KOPT-K1 (cell line): ENCODE results near the gene GCDH.
A peak's percentile ranks its signal among the peaks of the same experiment; 100 is the strongest.
"Not testable (repeated sequence)": the region's sequence is repeated elsewhere in the genome, so short reads cannot be mapped to it uniquely, and the experiment has no call there.

Experiments
- H3K27ac ChIP-seq: fragments of 200-600 bp; sonication (generic); 2 replicates; pipeline ENCODE4 v1.5.1; 2016; ENCODE audit warnings: antibody characterized with exemption, mild to moderate bottlenecking, low read depth, low read length; ENCODE audit not compliant: poor library complexity, severe bottlenecking
- H3K36me3 ChIP-seq: fragments of 200-600 bp; sonication (generic); 2 replicates; pipeline ENCODE4 v1.5.1; 2017; ENCODE audit warnings: antibody characterized with exemption, mild to moderate bottlenecking, low read length, moderate library complexity; ENCODE audit not compliant: insufficient read depth
- H3K9me3 ChIP-seq: fragments of 200-600 bp; sonication (generic); 2 replicates; pipeline ENCODE4 v1.5.1; 2017; ENCODE audit warnings: antibody characterized with exemption, low read length, mild to moderate bottlenecking; ENCODE audit not compliant: insufficient read depth, poor library complexity, severe bottlenecking

Gene GCDH

GRCh38 chr19:12890787-12891552, at the start of gene GCDH:
Gene GCDH (plus strand): TSS chr19:12891160. CDS start chr19:12891305, 145 bp downstream.
- Histone ChIP-seq H3K9me3 (no peaks in the 10 kb centered on the region), H3K27ac (peak within 1 kb of the TSS; percentile 49), H3K36me3 (peaks cover 29% of the 10 kb centered on the region)

DNA sequence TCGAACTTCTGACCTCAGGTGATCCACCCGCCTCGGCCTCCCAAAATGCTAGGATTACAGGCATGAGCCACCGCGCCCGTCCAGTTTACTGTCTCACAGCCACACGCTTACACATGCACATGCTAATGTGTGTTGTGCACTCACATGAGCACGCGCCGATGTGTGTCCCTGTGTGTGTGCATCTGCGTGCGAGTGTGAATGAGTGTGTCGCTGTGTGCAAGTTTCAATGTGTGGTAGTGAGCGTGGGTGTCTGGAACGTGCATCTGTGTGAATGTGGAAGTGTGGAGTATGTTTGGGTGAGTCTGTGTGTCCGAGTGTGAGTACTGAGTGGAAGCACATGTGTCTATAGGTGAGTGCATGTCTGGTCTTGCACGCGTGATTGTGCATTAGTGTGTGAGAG, 48.4 kb upstream of the GCDH start:
- no peak overlapping the region for H3K27ac ChIP-seq
- H3K9me3 ChIP-seq: no peaks in the 10 kb centered on the region
- no peaks in the 10 kb centered on the region for H3K36me3 ChIP-seq

GRCh38 chr19:12843328-12843727, 47.6 kb upstream of the GCDH start:
- Histone ChIP-seq H3K36me3 (no peaks in the 10 kb centered on the region), H3K27ac (no peak overlapping the region), H3K9me3 (no peaks in the 10 kb centered on the region)

DNA sequence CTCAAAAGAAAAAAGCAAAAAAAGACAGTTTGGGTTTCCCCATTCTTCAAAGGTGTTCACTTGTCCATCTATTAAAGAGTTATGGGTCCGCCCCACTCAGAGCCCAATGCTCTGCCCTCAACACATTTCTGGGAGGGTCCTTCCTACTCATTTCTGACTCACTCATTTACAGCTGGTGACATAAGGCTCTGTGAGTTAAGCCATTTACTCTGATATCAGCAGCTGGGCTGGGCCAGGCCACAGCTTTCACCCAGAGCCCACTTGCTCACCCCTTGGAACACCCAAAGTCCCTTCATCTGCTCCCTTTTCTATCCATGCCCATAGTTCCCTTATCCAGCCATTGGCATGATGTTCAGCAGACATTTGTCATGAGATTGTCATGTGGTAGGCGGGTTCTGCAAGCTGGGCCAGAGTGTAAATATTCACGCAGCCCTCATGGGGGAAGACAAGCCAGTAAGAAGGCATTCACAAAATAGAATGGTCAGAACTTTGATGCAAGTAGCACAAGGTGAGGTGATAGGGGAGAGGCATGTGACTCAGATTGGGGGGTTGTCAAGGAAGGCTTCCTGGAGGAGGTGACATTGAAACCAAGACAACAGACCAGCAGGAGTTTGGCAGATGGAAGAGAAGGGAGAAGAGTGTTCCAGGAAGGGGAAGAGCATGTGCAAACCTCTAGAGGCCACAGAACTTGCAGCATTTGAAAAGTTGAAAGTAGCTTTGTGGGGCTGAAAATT, 46.8 kb upstream of the GCDH start:
- Histone ChIP-seq H3K27ac (no peak overlapping the region), H3K9me3 (no peaks in the 10 kb centered on the region), H3K36me3 (no peaks in the 10 kb centered on the region)

GRCh38 chr19:12846613-12847012, 44.3 kb upstream of the GCDH start:
- H3K36me3 ChIP-seq, H3K9me3 ChIP-seq, H3K27ac ChIP-seq: not testable (repeated sequence)

DNA sequence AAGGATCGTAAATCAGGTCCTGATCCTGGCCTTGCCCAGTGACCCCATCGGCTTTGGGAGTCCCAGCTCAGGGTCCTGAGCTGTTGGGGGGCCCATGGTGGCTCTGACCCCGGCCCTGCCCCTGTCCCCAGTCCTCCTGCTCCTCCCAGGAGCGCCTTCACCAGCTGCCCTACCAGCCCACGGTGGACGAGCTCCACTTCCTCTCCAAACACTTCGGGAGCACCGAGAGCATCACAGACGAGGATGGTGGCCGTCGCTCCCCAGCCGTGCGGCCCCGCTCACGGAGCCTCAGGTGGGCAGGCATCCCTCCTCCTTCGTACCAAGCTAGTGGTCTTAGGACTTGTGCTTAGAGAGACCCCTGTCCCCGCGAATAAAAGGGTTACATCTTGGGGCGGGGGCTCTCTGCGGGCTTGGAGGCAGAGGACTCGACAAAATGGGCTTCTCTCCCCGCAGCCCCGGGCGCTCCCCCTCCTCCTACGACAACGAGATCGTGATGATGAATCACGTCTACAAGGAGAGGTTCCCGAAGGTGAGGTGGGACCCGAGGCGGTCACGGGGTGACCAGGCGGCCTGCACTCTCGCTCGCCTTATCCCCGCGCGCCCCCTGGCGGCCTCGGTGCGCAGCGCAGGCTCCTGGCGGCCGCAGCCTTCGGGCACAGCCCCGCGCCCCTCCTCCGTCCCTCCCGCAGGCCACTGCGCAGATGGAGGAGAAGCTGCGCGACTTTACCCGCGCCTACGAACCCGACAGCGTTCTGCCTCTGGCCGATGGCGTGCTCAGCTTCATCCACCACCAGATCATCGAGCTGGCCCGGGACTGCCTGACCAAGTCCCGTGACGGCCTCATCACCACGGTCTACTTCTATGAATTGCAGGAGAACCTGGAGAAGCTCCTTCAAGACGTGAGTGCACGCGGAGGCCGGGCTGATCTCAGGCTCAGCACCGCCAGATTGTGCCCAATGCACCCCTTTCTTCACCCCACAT, 43.5 kb upstream of the GCDH start:
- H3K9me3 ChIP-seq: no peaks in the 10 kb centered on the region
- H3K27ac ChIP-seq: no peak overlapping the region
- no peaks in the 10 kb centered on the region for H3K36me3 ChIP-seq

DNA sequence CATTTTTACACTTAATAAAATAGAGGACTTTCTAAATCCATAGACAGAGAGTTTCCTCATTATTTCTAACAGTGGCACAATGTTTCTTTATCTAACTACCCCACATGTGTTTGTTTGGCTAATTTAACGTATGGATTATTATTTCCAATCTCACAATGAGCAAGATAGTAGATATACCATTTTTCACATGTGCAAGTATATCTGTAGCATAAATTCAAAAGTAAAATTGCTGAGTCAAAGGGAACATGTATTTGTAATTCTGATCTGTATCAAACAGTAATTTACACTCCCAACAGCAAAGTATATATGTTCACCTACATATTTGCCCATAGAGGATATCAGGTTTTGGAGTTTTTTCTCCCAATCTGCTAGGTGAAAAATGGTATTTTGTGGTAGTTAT, 34.3 kb upstream of the GCDH start:
- no peaks in the 10 kb centered on the region for H3K36me3 ChIP-seq
- H3K27ac ChIP-seq: no peak overlapping the region
- H3K9me3 ChIP-seq: no peaks in the 10 kb centered on the region

GRCh38 chr19:12858041-12858928, 32.7 kb upstream of the GCDH start:
- Histone ChIP-seq H3K27ac (no peak overlapping the region), H3K36me3 (no peaks in the 10 kb centered on the region), H3K9me3 (no peaks in the 10 kb centered on the region)

- Histone ChIP-seq H3K27ac (no peak overlapping the region), H3K9me3 (no peaks in the 10 kb centered on the region), H3K36me3 (no peaks in the 10 kb centered on the region)
These were observed 31.4 kb upstream of the GCDH start for GRCh38 chr19:12859546-12859945.

- H3K36me3 ChIP-seq: no peaks in the 10 kb centered on the region
- no peak overlapping the region for H3K27ac ChIP-seq
- no peaks in the 10 kb centered on the region for H3K9me3 ChIP-seq
These were observed 26.8 kb upstream of the GCDH start for GRCh38 chr19:12864143-12864542.

DNA sequence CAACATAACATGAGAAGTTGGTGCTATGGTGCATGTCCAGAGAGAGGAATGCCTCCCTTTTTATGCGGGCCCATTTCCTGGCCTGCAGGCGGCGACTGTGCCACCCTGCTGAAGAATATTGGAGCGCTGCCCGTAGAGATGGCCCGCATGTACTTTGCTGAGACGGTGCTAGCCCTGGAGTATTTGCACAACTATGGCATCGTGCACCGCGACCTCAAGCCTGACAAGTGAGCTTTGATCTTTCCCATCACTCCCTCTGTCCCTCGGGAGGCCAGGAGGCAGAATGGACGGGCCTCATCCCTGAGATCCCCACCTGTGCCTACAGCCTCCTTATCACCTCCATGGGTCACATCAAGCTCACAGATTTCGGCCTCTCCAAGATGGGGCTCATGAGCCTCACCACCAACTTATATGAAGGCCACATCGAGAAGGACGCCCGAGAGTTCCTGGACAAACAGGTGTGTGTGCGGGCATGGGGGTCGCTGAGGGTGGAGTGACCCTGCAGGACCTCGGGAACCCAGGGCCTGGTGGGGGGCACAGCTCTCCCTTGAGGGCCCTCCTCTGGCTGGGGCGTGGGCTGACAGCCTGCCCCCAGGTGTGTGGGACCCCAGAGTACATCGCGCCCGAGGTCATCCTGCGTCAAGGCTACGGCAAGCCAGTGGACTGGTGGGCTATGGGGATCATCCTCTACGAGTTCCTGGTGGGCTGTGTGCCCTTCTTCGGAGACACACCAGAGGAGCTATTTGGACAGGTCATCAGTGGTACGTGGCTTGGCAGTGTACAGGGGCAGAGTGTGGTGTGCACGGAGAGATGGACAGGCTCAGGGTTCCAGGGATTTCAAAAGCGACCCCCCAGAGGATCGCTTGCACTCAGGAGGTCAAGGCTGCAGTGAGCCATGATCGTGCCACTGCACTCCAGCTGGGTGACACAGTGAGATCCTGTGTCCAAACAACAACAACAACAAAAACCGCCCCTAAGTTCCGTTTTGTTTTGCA, 25.9 kb upstream of the GCDH start:
- H3K36me3 ChIP-seq: no peaks in the 10 kb centered on the region
- H3K27ac ChIP-seq: no peak overlapping the region
- no peaks in the 10 kb centered on the region for H3K9me3 ChIP-seq

GRCh38 chr19:12865746-12866415, 25.1 kb upstream of the GCDH start:
- Histone ChIP-seq H3K27ac (no peak overlapping the region), H3K36me3 (no peaks in the 10 kb centered on the region), H3K9me3 (no peaks in the 10 kb centered on the region)
